NCI-H524 (cell line): ENCODE measurements around the gene OSCP1.

Source experiments
- DNase-seq, 2 experiments: peaks; one replicate each; lab custom pipeline; 2025; lab: John Stamatoyannopoulos, UW

The OSCP1 gene

GRCh38 chr1:36402504-36402890 lies 47.8 kb downstream of the OSCP1 start:
- no peak for DNase-seq

DNA sequence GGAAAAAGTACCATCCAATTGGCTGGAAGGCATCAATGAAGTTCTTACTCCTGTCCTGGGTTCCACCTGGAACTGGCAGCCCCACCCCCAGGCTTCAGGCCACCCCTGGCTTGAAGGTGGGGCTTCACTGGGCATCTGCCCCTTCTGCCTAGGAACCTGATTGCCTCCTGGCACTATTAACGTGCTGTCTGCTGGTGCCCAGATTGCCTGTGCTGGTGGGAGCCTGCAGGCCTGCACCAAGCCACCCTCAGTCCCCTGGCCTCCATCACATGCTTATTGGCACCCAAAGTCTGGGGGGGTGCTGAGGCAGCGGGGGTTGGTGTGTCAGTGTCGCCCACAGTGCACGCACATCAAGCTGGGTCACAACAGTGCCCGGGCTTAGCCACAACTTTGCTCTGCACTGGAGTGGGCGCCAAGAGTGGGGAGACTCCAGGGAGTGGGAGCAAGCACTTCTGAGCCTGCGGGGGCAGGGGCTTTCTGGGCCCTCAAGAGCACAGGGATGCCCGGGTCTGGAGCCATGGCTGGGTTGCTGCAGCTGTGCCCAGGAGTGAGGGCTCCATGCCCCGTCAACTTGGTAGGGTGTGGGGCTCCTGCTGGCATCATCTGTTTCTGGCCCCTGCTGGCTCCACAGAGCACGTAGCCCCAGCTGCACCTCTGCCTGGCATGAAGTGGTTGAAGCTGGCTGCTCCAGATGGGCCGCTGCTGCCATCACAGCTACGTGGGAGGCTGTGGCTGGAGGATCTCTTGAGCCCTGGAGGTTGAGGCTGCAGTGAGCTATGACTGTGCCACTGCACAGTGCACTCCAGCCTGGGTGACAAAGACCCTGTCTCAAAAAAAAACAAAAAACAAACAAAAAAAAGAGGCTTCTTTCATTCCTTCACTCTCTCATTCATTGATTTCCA lies 48.4 kb downstream of the OSCP1 start:
- no peak for DNase-seq

GRCh38 chr1:36400825-36401601 lies 49.2 kb downstream of the OSCP1 start:
- no peak for DNase-seq

GRCh38 chr1:36400514-36400824 lies 49.8 kb downstream of the OSCP1 start:
- peak in 1 of 2 experiments; percentile 15 for DNase-seq

DNA sequence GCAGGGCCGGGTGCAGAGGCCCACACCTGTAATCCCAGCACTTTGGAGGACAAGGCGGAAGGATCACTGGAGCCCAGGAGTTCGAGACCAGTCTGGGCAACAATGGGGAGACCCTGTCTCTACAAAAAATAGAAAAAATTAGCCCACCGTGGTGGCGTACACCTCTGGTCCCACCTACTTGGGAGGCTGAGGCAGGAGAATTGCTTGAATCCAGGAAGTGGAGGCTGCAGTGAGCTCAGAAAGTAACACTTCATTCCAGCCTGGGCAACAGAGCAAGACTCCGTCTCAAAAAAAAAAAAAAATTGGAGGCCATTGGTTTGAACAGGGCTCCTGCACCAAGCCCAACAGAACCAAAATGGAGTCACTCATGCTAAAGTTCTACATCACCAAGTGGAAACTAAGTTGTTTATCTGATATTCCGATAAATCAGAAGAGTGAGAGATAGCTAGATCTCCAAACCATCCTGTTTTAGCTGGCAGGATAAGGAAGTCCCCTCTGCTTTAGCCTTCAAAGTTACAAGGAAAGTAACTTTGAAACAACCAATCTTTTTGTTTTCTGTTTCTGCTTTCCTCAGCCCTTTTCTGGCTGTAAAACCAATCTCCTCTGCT lies 51.8 kb downstream of the OSCP1 start:
- no peak for DNase-seq

DNA sequence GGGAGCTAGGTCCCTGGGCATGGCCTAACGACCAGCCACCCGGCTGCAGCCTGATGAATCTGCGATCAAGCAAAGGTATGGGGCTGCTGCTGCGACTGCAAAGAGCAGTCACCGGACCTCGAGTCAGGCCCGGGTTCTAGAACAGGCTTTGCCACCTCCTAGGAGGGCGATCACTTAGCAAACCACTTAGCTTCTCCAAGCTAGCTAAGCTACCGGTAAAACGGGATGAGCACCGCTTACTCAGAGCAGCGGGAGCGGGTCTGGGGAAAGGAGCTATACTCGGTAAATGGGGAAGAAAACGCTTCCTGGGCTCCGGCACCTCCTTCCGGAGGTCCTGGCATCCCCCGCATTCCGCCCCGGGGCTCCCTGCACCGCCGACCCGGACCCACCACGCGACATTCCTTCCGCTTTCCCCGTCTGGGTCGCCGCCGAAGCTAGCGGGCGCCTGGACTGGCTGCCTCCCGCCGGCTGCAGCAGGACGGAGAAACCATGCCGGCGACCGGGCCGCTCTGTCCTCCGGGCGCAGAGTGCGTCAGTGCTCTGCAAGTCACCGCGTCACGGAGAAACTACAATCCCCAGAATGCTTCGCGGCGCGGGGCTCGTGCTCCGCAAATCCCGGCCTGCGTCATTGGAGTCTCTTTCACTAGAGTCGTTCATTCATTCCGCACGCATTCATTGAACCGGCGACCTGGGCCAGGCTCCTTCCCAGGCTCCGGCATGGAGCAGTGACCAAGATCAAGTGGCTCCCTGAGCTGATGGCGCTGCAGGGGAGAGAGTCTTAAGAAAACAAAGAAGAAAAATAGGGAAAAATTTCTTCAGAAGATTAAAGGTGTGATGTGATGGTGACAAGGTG lies 52.6 kb downstream of the OSCP1 start, which contains the start of gene LSM10:
TSS of gene LSM10 (minus strand) at position 531 of the 853 bp plus-strand sequence. CDS start 3,779 bp downstream, outside the sequence.
- peak; percentile 66 to 88 for DNase-seq

DNA sequence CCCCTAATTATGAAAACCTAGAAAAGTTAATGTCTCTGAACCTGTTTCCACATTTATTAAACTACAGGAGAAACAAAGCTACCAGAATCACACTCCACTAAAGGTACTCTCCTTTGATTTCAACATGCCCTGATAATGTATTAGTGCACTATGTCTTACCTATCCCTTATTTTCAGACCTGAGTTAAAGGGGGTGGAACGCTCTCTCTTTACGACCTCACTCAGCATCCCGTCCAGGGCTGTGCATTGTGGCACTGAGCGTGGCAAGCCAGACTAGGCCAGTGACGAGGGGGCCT lies 53.2 kb downstream of the OSCP1 start:
- DNase-seq: no peak

DNA sequence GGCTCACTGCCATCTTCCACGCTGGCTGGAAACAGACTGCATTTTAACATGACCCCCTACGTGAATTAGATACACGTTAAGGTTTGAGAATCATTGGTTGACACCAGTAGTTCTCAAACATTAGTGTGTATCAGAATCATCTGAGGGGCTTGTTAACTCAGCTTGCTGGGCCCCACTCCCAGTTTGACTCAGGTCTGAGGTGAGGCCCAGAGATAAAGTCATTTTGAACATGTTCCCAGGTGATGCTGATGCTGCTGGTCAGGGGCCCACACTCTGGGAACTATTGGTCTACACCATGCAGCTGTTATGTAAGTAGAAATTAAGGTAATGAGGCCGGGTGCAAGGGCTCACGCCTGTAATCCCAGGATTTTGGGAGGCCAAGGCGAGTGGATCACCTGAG lies 53.9 kb downstream of the OSCP1 start:
- no peak for DNase-seq

DNA sequence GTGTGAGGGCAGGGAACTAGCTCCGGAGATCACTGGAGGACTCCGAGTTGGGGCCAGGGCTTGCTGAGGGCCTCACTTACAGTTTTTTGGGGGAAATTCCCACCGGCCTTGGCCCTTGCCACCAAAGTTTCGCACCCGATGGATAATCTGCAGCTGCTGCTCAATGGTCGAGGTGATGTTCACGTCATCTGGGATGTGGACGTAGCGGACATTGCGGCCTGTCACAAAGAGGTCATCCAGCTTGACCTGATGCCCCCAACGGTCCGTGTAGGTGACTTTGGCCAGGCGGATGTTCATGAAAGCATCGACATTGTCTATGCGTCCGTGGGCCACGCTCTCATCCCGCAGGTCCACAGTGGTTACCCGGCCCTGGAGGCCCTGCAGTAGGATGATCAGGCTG lies 56.6 kb downstream of the OSCP1 start:
- DNase-seq: no peak

DNA sequence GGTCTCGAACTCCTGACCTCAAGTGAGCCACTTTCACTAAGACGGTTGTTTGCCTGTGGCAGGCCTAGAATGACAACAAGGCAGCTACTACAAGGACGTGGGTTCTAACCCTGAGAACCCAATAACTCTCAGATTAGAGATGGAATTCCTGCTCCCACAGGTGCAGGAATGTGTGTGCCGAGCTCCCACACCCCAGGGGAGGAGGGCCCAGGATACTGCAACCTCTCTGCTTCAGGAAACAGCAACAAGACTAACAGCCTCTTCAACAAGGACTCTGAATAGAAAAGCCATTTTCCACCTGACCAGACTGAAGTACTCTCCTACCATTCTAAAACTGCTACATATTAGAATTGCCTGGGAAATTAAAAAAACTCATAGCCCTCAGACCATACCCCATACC lies 57.4 kb downstream of the OSCP1 start:
- DNase-seq: no peak

- no peak for DNase-seq
Observed at GRCh38 chr1:36391271-36391670, 59.0 kb downstream of the OSCP1 start.

DNA sequence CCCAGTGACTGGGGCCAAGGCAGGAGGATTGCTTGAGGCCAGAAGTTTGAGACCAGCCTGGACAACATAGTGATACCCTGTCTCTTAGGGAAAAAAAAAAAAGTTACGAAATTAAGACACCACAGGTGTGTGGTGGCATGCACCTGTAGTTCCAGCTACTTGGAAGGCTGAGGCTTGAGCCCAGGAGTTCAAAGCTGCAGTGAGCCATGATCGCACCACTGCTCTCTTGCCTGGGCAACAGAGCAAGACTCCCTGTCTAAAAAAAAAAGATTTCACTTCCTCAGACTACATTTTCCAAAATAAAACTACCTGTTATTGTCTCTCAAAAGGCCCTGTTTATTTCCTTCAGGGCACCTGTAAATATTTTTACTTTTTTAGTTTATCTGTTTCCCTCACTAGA lies 59.8 kb downstream of the OSCP1 start:
- no peak for DNase-seq

GRCh38 chr1:36389999-36390398 lies 60.3 kb downstream of the OSCP1 start:
- DNase-seq: no peak

GRCh38 chr1:36389261-36389660 lies 61.0 kb downstream of the OSCP1 start:
- DNase-seq: no peak

GRCh38 chr1:36387141-36387949 lies 62.9 kb downstream of the OSCP1 start:
- no peak for DNase-seq

GRCh38 chr1:36386265-36387140 lies 63.7 kb downstream of the OSCP1 start:
- peak; percentile 25 to 79 for DNase-seq

DNA sequence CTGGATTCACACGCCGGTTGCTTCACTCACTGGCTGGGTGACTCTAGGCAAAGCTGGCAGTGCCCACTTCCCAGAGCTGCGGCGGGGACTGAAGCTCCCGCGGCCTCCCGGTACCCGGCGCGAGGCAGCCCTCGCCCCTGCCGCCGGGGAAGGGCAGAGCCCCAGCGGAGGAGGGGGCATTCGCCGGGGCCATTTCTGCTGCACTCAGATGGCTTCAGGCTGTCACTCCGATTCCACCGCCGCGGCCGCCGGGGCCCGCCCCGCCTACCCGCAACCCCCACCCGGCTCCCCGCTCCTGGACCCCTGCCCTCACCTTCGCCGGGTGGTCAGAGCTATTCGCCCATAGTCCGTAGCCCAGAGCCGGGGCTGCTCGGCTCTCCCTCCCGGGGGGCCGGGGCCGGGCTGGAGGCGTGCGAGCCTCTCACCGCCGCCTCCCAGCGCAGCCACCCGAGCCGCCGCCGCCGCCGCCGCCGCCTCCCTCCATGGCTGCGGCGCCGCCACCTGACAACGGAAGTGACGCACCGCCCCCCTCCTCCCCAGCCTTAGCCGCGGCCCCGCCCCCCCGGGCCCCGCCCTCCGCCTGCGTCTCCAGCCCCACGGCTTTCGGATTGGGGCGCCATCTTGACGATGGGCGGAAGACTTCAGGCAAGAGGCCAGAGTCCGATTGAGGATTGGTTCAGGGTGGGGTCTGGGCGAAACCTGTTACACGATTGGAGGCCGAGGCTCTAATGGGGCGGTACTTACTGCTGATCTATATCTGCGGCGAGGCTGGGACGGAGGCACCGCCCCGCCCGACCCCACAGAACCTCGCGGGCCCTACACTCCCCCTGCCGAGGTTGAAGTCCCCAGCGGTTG lies 64.6 kb downstream of the OSCP1 start, which contains the start of gene STK40:
TSS of gene STK40 (minus strand) at position 515 of the 855 bp plus-strand sequence. CDS start 24,592 bp downstream, outside the sequence.
- DNase-seq: peak; percentile 94 to 98

- DNase-seq: peak; percentile 57 to 65
Observed at GRCh38 chr1:36384542-36385409, 65.5 kb downstream of the OSCP1 start.
